Dedifferentiated amniotic fluid mesenchymal stem cell (primary cell): ENCODE results near the gene TANC1.

Experiments
- DNase-seq: peaks from one replicate; pipeline ENCODE4 v3.0.0-alpha.2; 2016; ENCODE audit errors: extremely low spot score

The TANC1 gene

DNA sequence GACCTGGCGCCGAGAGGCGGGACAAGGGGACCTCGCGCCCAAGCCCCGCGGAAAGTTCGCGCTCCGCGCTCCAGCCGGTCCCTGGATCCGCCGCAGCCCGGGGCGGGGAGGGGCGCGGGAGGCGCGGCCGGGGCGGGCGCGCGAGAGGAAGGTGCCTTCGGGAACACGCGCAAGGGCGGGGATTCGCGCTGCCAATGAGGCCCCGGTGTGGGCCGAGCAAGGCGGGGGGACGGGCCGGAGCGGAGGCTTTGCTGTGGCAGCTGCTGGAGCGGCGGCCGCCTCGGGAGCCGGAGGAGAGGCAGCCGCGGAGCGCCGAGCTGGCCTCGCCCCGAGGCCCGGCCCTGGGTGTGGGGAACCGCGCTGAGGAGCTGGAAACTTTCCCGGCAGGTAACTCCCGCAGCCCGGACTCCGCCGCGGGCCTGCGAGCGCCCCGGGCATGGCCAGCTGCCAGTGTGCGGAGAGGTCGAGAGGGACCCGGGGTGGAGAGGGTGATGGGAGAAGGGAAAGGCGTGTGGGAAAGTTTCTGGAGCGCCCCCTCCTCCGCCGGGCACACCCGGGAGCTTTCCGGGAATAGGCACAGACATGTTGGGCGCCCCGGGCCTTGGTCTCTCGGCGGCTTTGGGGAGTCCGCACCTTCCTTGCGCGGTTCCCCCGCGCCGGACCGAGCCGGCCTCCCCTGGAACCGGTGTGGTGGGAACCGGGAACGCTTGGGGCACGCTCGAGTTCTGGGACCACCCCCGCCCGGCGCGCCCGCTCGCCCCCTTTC is at the start of gene TANC1:
TANC1 (plus strand) TSS at position 245 of the 766 bp plus-strand sequence. CDS start 97,271 bp downstream, outside the sequence.
- DNase-seq: peak; percentile 93

DNA sequence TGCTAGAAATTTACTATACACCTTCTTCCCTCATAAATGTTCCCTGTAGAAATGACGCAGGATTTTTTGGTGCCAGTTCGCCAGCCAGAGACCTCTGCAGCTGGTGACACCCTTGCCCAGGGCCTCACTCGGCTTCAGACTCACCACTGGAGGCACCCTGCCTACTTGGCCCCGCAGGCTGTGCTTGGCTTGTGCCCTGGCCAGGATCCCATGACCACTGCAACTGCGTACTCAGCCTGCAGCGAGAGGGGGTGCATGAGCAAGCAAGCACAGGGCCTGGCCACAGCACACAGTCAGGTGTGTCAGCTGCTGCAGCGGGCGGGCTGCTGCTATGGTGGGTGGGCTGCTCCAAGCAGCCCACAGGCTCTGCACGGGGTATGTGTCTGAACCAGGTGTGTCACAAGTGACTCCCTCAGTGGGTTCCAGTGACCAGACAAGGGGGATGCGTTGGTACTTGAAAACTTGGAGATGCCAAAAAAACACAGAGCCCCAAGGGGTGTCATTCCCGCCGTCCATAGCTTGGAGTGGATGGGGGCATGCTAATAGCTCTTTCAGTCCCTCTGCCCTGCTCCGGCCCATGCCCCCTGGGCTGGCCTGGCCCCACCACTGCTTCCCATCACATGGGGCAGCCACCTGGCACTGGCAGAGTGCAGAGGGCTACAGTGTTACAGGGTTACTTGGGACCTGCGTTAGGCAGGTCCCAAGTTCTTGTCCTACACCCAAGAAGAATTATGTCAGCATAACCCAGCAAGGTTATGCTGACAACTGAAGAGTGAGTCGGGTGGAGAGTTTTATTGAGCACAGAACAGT is 46.6 kb upstream of the TANC1 start:
- no peak for DNase-seq

DNA sequence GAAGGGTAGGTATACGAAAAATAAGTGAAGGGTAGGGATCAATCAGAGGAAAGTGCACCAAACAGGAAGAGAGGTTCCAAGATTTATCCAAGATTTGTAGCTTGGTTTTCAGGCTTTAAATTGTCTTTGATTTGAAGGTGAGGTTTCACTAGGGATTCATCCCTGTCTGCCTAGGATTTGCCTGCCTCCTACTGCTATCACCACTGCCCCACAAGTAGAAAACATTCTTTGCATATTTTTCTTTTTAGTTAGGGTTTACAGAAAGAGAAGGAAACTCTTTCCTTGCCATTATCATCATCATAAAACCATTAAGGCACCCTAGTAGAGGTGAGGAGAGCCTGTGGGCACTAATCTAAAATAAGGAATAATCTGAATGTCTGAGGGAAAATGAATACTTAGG is 45.8 kb upstream of the TANC1 start:
- DNase-seq: no peak

DNA sequence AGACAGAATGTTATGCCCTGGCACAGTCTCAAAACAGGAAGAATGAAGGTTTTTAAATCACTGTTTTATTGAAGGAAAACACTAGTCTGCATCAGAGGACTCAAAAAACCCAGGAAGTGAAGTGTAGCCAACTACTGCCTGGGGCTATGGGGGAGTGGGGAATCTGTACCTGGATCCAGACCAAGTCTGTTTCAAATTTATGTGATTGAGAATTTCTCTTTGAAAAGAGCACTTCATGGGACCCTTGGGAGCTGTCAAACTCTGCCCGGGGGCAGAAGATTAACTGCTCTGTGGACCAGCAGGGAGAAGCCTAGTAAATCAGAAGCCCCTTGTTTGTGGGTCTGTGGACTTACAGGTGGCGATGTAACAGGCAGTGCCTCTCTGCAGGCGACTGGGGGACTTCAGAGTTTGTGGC is 45.3 kb upstream of the TANC1 start:
- DNase-seq: peak; percentile 24

DNA sequence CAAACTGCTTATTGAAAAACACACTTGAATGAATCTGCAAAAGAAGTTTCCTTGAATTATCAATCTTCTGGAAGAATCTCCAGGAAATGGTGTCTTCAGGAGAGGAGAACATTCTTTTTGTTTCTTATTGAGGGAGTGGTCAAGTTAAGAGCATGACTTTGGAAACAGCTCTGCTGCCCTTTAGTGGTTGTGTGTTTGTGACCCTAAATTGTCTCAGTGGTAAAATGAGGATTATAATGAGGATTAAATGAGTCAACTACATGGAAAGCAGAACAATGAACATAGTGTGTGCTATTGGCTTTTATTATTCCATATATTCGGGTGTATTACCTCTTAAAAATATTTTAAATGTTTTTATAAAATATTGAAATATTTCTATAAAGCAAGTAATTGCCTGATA is 44.8 kb upstream of the TANC1 start:
- DNase-seq: no peak

DNA sequence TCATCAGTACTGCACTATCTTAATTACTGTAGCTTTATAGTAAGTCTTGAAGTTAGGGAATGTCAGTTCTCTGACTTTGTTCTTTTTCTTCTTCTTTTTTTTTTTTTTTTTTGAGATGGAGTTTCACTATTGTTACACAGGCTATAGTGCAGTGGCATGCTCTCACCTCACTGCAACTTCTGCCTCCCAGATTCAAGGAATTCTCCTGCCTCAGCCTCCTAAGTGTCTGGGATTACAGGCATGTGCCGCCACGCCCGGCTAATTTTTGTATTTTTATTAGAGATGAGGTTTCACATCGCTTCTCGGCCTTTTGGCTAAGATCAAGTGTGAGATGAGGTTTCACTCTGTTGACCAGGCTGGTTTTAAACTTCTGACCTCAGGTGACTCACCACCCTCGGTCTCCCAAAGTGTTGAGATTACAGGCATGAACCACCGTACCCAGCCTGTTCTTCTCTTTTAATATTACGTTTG is 41.9 kb upstream of the TANC1 start:
- DNase-seq: peak; percentile 30

DNA sequence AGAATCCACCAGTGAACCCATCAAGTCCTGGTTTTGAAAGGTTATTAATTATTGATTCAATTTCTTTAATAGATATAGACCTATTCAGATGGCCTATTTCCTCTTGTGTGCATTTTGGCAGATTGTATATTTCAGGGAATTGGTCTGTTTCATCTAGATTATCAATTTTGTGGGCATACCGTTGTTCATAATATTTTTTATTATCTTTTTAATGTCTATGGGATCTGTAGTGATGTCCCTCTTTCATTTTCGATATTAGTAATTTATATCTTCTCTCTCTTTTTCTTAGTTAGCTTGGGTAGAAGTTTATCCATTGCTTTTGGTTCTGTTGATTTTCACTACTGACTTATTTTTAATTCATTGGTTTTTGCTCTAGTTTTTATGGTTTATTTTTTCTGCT is 39.9 kb upstream of the TANC1 start:
- no peak for DNase-seq

DNA sequence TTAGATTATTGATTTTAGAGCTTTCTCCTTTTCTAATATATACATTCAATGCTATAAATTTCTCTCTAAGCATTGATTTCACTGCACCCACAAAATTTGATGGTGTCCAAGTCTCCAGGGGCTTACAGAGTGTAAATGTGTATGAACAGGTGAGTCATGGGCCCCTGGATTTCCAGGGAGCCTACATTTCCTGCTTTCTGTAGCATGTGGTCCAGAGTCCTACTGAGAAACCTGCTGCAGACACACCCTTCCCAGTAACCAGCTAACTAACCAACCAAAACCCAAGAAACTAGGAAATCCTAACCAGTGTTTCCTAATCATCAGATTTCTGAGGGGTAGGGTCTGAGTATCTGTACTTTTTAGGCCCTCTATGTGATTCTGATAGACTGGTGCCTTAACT is 39.5 kb upstream of the TANC1 start:
- DNase-seq: no peak

DNA sequence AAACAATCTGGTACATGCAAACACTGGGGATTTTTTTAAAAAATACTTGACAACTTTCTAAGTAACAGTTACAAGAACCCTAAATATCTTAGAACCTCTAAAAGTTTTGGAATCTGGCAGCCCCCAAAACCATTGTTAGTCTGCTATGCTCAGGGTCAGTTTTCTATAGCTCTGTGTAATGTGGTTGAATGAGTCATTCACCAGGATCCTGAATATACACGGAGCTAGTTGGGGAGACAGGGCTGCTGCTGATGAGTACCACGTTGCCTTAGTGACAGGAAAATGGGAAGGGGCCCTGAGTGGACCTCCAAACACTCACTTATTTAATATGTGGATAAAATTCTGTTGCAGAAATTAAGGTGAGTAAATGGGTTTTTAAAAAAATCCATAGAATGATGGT is 36.9 kb upstream of the TANC1 start:
- no peak for DNase-seq

DNA sequence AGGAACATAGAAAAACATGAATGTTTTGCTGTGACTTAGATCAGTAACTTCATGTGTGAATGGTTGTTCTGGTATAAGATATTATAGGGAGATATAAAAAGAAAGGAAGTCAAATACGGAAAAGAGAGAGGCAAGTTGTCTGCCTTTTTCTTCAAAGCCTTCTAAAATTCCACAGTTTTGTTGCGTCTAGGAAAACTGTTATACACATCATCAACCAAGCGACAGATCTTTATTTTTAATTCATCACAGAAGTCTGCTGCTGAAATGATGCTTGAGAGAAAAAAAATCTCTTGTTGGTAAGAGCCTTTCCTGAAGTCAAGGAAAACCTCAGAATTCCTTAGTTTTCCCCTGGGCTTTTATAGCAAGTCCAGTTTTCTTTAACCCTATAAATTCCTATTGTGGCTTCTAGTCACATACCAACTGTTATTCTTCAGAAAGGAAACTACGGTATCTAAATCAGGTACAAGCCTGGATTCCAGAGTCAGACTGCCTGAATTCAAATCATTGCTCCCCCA is 36.3 kb upstream of the TANC1 start:
- DNase-seq: no peak

DNA sequence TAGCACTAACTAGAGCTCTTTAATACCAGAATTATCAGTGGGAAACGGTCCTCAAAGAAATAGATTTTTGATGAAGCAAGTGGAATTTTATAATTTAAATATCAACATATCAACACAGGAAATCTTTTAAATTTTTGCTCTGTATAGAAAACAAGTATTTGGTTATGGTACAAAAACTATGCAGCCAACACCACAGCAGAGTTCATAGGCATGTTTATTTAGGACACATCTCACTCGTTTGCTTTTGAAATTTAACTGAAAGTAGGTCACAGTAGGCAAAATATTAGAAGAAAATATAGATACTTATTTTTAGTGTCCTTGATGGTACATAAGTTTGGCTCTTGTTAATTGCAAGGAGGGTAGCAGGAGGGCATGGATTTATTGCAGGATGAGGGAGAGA is 34.3 kb upstream of the TANC1 start:
- no peak for DNase-seq

DNA sequence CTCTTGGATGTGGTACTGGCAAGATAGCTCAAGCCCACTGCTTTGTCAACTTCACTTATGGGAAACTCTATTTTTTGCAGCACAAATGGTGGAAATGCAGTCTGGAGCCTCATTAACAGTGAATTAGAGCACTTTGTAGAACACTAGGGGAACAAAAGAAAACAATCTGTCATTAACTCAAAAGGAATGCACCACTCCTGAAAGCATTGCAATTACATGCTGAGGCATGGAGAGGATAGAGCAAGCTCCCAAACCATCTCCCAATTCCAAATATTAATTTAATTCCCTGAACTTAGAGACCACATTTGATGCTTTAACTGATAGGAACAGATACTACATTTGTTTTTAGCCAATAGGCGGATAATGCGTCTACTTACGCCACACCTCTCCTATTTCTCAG is 32.8 kb upstream of the TANC1 start:
- no peak for DNase-seq

DNA sequence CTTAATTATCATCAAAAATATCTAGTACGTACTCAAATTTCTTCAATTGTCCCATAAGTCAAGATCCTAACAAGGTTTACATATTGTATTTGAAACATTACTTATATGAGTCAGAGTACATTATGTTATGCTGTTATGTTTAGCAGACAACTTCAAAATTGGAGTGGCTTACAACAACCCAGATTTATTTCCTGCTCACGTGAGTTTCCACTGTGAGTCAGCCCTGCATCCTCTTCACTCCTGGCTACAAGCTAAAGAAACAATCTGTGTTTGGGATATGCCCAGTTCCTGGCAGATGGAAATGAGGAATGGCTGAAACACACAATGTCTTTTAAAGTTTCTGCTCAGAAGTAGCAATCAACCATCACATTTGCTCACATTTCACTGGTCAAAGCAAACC is 31.5 kb upstream of the TANC1 start:
- DNase-seq: peak; percentile 69

DNA sequence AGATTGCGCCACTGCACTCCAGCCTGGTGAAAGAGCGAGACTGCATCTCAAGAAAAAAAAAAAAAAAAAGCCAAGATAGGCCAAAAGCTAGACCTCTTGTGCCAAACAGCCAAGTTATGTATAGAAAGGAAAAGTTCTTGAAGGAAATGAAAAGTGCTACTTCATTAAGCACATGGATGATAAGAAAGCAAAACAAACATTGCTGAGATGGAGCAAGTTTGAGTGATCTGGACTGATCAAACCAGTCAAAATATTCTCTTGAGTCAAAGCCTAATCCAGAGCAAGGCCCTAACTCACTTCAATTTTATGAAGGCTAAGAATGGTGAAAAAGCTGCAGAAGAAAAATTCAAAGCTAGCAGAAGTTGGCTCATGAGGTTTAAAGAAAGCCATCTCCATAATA is 28.1 kb upstream of the TANC1 start:
- DNase-seq: no peak

DNA sequence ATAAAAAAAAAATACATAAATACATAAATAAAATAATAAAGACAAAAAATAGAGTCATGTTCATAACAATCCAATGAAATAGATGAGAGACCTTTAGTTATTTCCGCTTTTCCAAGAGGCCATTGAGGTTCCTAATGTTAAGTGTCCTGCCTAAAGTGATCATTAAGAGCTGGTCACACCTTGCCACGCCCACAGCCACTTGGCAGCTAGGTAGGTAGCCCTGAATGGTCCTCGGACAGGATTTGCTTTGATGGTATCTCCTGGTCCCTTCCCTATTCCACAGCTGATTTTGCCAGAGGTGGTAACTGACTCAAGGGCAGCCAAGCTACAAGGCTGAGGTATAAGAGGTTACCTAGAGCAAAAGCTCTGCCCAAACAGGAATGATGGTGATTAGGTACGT is 24.5 kb upstream of the TANC1 start:
- DNase-seq: no peak

DNA sequence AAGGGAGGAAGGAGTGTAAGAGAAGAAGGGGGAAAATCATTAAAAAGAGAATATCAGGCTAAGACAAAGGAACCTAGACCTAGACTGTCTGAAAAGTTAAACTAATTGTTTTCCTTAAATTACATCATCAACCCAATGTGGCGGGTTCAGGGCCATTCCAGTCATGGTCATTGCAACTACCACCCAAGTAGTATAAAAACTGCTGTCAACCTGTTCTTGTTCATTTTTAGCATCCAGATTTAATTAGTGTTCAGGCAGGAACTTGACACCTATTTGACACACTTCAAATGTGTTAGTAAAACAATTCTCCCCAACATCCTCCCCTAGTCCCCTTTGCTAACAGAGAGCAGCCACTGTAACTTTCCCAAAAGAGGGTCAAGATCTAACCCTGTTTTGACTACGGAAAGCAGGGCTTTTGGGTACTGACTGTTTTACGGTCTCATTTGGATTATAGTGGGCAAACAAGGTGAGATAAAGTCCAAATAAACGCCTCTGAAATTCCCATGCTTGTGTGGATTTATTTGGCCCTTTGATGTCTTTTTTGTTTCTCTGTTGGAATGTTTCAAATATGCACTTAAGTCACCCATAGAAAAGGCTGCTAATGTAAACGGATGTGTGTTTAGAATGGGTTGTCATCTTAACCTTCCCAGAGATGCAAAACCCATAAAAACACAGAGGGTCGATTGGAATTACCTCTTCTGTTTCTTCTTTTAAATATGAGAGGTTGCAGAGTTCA is 19.3 kb upstream of the TANC1 start:
- no peak for DNase-seq

DNA sequence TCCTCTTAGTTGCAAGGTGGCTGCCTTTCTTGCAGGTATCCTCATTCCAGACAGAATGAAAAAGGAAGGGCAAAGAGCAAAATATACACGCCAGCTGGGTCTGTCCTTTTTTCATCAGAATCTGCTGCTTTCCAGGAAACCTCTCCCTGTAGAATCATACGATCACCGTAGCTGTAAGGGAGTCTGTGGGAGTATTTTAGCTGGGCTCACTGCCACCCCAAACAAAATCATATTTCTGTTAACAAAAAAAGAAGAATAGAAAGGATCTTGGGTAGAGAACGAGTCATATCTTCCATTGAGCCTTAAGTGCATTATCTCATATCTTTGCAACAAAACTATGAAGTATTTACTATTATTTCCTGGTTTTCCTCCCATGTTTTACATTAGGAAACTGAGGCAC is 15.0 kb upstream of the TANC1 start:
- DNase-seq: peak; percentile 65

DNA sequence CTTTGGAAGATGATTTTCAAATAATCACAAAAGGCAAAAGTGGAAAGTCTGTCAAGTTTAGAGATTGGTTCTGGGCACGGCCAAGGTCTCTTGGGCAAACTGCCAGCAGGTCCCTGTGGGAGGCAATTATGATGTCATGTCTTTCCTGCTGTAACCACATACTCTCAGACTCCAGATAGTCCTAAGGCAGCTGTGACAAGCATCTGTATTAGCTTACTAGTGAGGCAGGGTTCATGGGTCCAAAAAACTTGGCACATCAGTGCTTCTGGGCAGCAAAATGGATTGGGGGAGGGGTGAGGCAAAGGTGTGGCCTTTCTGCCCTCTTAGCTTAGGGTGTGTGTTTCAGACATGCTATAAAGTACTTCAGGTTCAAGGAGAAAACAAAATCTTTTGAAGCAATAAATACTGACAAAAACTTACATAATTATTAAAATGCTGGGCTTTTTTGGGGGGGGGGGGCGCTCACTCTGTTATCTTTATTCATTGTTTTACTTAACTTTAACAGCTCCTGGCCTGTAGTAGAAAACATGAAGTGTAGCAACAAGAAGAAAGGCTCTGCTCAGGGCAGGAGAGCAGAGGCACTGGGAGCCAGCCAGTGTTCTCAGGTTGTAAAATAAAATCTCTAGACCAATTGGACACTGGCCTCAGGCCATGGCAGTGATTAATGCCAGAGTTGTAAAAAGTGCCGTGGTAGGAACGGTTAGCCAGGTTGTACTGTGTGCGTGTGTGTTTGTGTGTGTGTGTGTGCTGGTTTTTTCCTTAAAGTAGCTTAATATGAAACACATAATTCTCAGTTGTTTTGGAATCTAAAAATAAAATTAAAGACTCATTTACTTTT is 14.3 kb upstream of the TANC1 start:
- peak; percentile 67 for DNase-seq

DNA sequence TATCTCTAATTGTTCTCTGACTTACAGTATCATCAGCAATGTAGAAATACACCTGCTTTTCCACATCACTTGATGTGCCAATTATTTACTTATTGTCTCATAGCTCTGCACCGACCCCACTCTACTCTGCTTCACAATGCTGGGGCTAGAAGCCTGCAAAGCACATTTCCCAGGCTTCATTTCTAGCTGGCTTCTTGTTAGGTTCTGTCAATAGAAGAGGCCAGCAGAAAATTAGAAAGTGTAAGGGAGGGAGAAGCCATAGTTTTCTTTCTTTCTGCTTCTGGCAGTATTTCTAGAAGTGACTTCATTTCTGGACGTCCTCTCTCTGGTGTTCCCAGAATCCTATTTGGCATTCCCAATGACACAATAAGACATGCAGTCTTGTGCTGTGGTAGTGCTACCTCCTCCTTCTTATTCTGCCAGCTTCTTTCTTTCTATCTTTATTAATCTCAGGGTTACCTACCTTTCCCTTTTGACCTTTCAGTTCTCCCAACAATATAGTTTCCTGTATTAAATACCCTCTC is 12.5 kb upstream of the TANC1 start:
- DNase-seq: no peak

DNA sequence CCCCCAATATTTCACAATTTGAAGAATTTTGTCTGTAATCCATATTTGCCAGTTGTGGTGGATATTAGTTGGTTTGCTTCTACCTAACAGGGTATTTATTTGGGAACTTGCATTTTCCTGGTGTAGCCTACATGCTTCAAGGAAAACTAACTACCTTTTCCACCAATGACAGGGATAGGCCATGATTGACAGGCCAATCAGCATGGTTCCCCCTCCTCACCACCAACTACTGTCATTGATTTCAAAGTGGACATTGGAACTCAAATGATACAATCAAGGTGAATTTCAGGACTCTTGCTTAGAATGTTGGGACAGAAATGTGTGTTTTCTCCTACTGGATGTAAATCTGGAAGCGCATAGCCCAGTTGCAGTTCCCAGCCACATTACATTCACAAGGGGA is 10.1 kb upstream of the TANC1 start:
- DNase-seq: no peak

DNA sequence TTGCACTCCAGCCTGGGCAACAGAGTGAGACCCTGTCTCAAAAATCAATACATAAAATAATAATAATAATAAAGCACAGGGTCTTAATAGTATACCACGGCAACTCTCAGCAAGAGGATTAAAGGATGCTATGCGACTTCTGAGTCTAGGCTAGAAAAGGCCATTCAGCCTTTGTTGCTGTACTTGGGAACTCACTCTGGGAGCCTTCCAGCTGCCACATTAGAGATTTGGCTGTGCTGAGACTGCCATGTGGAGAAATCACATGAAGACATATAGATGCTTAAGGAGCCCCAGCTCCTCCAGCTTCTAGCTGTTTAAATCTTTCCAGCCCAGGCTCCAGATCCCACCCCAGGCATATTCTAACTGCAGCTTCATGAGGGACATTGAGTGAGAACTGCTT is 8.2 kb upstream of the TANC1 start:
- no peak for DNase-seq
